HG03095 (cell line): ENCODE data around the gene SUMO1.

Source experiments
- ATAC-seq: cut with Tn5 transposase; IDR thresholded peaks from one replicate; pipeline ENCODE4 v1.9.1; 2021; ENCODE audit warnings: moderate library complexity; ENCODE audit not compliant: unreplicated experiment

Gene SUMO1

GRCh38 chr2:202157211-202157990 lies 81.0 kb downstream of the SUMO1 start:
- ATAC-seq = no peak
